Mucosa of rectum (tissue), 2 donors: ENCODE measurements around the gene WBP2.
"Not testable (repeated sequence)": the region's sequence is repeated elsewhere in the genome, so short reads cannot be mapped to it uniquely, and the experiment has no call there.

Source experiments
- H3K27ac ChIP-seq, 2 donors: one replicate each; pipeline ENCODE4 v1.7.0; 2013; ENCODE audit warnings: inconsistent platforms in 2 of 2, low read depth in 2 of 2, low read length in 2 of 2
- H3K27me3 ChIP-seq, 2 donors: one replicate each; pipeline ENCODE4 v1.7.0; 2013; ENCODE audit warnings: low read length in 2 of 2; ENCODE audit not compliant: control insufficient read depth in 2 of 2, insufficient read depth in 2 of 2
- H3K36me3 ChIP-seq, 2 donors: one replicate each; pipeline ENCODE4 v1.7.0; 2013; ENCODE audit warnings: low read length in 2 of 2; ENCODE audit not compliant: control insufficient read depth in 2 of 2, insufficient read depth in 2 of 2
- H3K4me1 ChIP-seq, 2 donors: one replicate each; pipeline ENCODE4 v1.7.0; 2013; ENCODE audit warnings: low read length in 2 of 2, mild to moderate bottlenecking in 1 of 2; ENCODE audit not compliant: control insufficient read depth in 2 of 2, insufficient read depth in 2 of 2
- H3K4me3 ChIP-seq, 2 donors: one replicate each; pipeline ENCODE4 v1.7.0; 2013; ENCODE audit warnings: low read length in 2 of 2
- H3K9ac ChIP-seq, 2 donors: one replicate each; pipeline ENCODE4 v1.7.0; 2013; ENCODE audit warnings: low read length in 2 of 2, low read depth in 1 of 2, mild to moderate bottlenecking in 1 of 2
- H3K9me3 ChIP-seq, 2 donors: one replicate each; pipeline ENCODE4 v1.7.0; 2013; ENCODE audit warnings: low read length in 2 of 2; ENCODE audit not compliant: control insufficient read depth in 2 of 2
- donor health status: healthy.
- donor health status: Normal muscosa, but diverticular disease.

WBP2 gene

GRCh38 chr17:75865404-75866188 is 10.5 kb upstream of the WBP2 start:
- H3K9me3 ChIP-seq, H3K27me3 ChIP-seq, H3K36me3 ChIP-seq, H3K4me3 ChIP-seq, H3K9ac ChIP-seq: not testable (repeated sequence)
- peak overlapping the region; percentile 54 to 59 for H3K27ac ChIP-seq
- H3K4me1 ChIP-seq: peaks cover 8 to 23% of the 10 kb centered on the region in 2 donors

- not testable (repeated sequence) for H3K36me3 ChIP-seq, H3K9me3 ChIP-seq, H3K4me3 ChIP-seq, H3K27me3 ChIP-seq
- H3K4me1 ChIP-seq: peaks cover 8 to 22% of the 10 kb centered on the region in 2 donors
- peak overlapping the region; percentile 54 to 59 for H3K27ac ChIP-seq
- peak overlapping the region; percentile 1 to 24 for H3K9ac ChIP-seq
Observed at GRCh38 chr17:75864887-75865286, 9.8 kb upstream of the WBP2 start.

GRCh38 chr17:75864448-75864871 is 9.3 kb upstream of the WBP2 start:
- Histone ChIP-seq H3K4me3 (no peak overlapping the region), H3K27ac (peak overlapping the region; percentile 54 to 59), H3K36me3 (no peaks in the 10 kb centered on the region), H3K9ac (peak overlapping the region; percentile 1 to 24), H3K4me1 (peaks cover 6 to 18% of the 10 kb centered on the region in 2 donors), H3K9me3 (no peaks in the 10 kb centered on the region), H3K27me3 (no peaks in the 10 kb centered on the region)

- Histone ChIP-seq H3K4me1 (peaks cover 10 to 13% of the 10 kb centered on the region in 2 donors), H3K27ac (peak overlapping the region in 1 of 2 donors; percentile 7), H3K9me3 (no peaks in the 10 kb centered on the region), H3K36me3 (no peaks in the 10 kb centered on the region), H3K4me3 (no peak overlapping the region), H3K27me3 (no peaks in the 10 kb centered on the region), H3K9ac (no peak overlapping the region)
Observed at GRCh38 chr17:75861927-75862317, 6.8 kb upstream of the WBP2 start.

GRCh38 chr17:75859358-75859757 is 4.2 kb upstream of the WBP2 start:
- H3K9me3 ChIP-seq, H3K36me3 ChIP-seq, H3K4me3 ChIP-seq, H3K9ac ChIP-seq, H3K27me3 ChIP-seq: not testable (repeated sequence)
- peak overlapping the region in 1 of 2 donors; percentile 74 for H3K27ac ChIP-seq
- peaks cover 9 to 14% of the 10 kb centered on the region in 2 donors for H3K4me1 ChIP-seq

GRCh38 chr17:75856062-75856756 is 1.1 kb upstream of the WBP2 start:
- Histone ChIP-seq H3K36me3 (peaks cover 4 to 5% of the 10 kb centered on the region in 2 donors), H3K4me1 (peaks cover 11 to 16% of the 10 kb centered on the region in 2 donors), H3K27ac (peak overlapping the region; percentile 97), H3K27me3 (peaks cover 0 to 2% of the 10 kb centered on the region in 2 donors), H3K4me3 (peak overlapping the region; percentile 85 to 98), H3K9ac (peak overlapping the region; percentile 96 to 98), H3K9me3 (no peaks in the 10 kb centered on the region)

- peaks cover 12 to 15% of the 10 kb centered on the region in 2 donors for H3K36me3 ChIP-seq
- H3K9ac ChIP-seq: peak overlapping the region; percentile 84 to 87
- H3K27ac ChIP-seq: peak overlapping the region; percentile 86 to 88
- H3K27me3 ChIP-seq: peaks cover 0 to 2% of the 10 kb centered on the region in 2 donors
- H3K4me1 ChIP-seq: peaks cover 11 to 16% of the 10 kb centered on the region in 2 donors
- H3K9me3 ChIP-seq: no peaks in the 10 kb centered on the region
- peak overlapping the region; percentile 80 to 85 for H3K4me3 ChIP-seq
Observed at GRCh38 chr17:75854881-75855309, 240 bp downstream of the WBP2 start.

- Histone ChIP-seq H3K36me3 (peaks cover 19 to 21% of the 10 kb centered on the region in 2 donors), H3K27ac (peak overlapping the region; percentile 86 to 88), H3K4me1 (peaks cover 11 to 16% of the 10 kb centered on the region in 2 donors), H3K9me3 (no peaks in the 10 kb centered on the region), H3K9ac (peak overlapping the region; percentile 84 to 87), H3K4me3 (peak overlapping the region; percentile 80 to 85), H3K27me3 (peaks cover 0 to 2% of the 10 kb centered on the region in 2 donors)
Observed at GRCh38 chr17:75854101-75854748, 910 bp downstream of the WBP2 start.

- Histone ChIP-seq H3K9ac (no peak overlapping the region), H3K36me3 (peaks cover 24 to 27% of the 10 kb centered on the region in 2 donors), H3K9me3 (no peaks in the 10 kb centered on the region), H3K27me3 (peaks cover 0 to 2% of the 10 kb centered on the region in 2 donors), H3K4me1 (peaks cover 11% of the 10 kb centered on the region in 2 donors), H3K4me3 (no peak overlapping the region), H3K27ac (no peak overlapping the region)
Observed at GRCh38 chr17:75853433-75853832, 1.7 kb downstream of the WBP2 start.

GRCh38 chr17:75851693-75851991 is 3.5 kb downstream of the WBP2 start:
- not testable (repeated sequence) for H3K4me3 ChIP-seq, H3K9me3 ChIP-seq, H3K27me3 ChIP-seq, H3K27ac ChIP-seq, H3K9ac ChIP-seq
- H3K36me3 ChIP-seq: peaks cover 40 to 44% of the 10 kb centered on the region in 2 donors
- H3K4me1 ChIP-seq: peaks cover 11 to 19% of the 10 kb centered on the region in 2 donors
